AG10803 (cell line): ENCODE data around the gene SCP2D1.
A peak's percentile ranks its signal among the peaks of the same experiment; 100 is the strongest.

Source experiments
- DNase-seq: peaks from one replicate; pipeline ENCODE4 v3.0.0; 2010; ENCODE audit warnings: low read depth
- H3K4me3 ChIP-seq: 2 replicates; pipeline ENCODE4 v1.5.1; 2011; ENCODE audit warnings: mild to moderate bottlenecking, low read length, control low read depth
- TF ChIP-seq, protein P1 (sequence below): conservative IDR thresholded peaks from 2 replicates; pipeline ENCODE4 v1.5.1; 2011; ENCODE audit warnings: mild to moderate bottlenecking, low read length, control low read depth, inconsistent platforms

The SCP2D1 gene

DNA sequence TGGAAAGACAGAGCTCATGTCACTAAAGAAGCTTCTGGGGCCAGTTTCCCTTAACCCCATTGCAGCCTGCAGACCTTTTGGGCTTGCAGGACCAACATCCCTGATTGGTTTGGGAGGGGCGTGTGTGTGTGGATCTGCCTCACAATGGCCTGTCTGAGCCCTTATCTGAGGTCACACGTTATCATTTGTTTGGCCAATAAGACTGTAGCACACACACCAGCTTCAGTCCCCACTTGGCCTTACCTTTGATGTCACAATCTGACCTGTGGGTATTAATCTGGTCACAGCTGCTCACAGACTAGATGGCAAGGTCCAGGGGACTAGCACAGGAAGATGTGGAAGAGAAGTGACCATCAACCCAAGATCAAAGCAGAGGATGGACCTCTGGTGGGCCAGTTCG is at the start of gene SCP2D1:
TSS of gene SCP2D1 (plus strand) at position 301 of the 400 bp plus-strand sequence. CDS start at position 334, 33 bp downstream.
- DNase-seq, result no peak
- no peak within 1 kb of the TSS for H3K4me3 ChIP-seq
- TF ChIP-seq, protein P1, sequence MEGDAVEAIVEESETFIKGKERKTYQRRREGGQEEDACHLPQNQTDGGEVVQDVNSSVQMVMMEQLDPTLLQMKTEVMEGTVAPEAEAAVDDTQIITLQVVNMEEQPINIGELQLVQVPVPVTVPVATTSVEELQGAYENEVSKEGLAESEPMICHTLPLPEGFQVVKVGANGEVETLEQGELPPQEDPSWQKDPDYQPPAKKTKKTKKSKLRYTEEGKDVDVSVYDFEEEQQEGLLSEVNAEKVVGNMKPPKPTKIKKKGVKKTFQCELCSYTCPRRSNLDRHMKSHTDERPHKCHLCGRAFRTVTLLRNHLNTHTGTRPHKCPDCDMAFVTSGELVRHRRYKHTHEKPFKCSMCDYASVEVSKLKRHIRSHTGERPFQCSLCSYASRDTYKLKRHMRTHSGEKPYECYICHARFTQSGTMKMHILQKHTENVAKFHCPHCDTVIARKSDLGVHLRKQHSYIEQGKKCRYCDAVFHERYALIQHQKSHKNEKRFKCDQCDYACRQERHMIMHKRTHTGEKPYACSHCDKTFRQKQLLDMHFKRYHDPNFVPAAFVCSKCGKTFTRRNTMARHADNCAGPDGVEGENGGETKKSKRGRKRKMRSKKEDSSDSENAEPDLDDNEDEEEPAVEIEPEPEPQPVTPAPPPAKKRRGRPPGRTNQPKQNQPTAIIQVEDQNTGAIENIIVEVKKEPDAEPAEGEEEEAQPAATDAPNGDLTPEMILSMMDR, result no peak

DNA sequence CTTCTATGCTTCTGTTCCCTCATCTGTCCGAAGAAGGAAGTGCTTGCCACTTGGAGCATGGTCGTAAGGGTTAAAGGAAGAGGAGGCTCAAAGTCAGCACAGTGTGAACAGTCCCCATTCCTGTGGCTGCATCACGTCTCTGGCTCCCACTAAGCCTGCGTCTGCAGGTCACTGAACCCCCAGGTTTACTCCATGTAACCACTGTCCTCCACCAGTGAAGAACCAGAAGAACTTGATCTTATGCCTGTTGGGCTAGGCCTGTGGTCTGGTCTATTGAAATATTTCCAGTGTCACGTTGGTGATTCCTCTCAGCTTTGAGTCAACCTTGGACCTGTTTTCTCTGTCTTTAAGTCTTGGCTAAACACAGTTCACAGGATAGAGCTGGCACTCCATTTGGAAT is 45.9 kb upstream of the SCP2D1 start:
- H3K4me3 ChIP-seq, result no peak overlapping the region
- TF ChIP-seq, protein P1, result no peak
- no peak for DNase-seq

DNA sequence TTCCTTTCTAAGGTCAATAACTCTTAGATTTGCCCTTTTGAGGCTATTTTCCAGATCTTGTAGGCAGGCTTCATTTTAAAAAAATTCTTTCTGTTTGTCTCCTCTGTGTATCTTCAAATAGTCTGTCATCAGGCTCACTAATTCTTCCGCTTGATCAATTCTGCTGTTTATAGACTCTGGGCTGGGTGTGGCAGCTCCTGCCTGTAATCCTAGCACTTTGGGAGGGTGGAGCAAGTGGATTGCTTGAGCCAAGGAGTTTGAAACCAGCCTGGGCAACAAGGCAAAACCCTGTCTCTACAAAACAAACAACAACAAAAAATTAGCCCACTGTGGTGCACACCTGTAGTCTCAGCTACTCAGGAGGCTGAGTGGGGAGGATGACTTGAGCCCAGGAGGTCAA is 40.0 kb upstream of the SCP2D1 start:
- no peak overlapping the region for H3K4me3 ChIP-seq
- TF ChIP-seq, protein P1, result no peak
- no peak for DNase-seq

DNA sequence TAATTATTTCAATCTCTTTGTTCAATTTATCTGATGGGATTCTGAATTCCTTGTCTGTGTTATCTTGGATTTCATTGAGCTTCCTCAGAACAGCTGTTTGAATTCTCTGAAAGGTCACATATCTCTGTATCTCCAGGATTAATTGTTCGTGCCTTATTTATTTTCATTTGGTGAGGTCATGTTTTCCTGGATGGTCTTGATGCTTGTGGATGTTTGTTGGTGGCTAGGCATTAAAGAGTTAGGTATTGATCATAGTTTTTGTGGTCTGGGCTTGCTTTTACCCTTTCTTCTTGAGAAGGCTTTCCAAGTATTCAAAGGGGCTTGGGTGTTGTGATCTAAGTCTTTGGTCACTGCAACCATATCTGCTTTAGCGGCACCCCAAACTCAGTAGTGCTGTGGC is 39.4 kb upstream of the SCP2D1 start:
- TF ChIP-seq, protein P1, result no peak
- no peak overlapping the region for H3K4me3 ChIP-seq
- no peak for DNase-seq

DNA sequence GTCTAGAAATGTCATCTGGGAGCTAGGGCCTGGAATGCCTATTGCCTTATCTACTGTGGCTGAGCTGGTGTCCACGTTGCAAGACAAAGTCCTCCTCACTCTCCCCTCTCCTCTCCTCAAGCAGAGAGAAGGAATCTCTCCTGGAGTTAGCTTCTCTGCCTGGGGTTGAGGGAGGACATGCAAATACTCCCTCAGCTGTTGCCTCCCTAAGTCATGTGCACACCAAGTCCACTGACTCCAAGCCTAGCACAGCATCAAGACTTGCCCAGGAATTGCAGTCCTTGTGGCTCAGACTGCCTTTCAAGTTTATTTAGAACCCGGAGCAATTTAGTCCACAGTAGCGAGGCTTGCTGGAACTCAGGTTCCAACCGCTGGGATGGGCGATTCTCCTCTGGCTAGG is 38.0 kb upstream of the SCP2D1 start:
- TF ChIP-seq, protein P1, result no peak
- no peak overlapping the region for H3K4me3 ChIP-seq
- no peak for DNase-seq

DNA sequence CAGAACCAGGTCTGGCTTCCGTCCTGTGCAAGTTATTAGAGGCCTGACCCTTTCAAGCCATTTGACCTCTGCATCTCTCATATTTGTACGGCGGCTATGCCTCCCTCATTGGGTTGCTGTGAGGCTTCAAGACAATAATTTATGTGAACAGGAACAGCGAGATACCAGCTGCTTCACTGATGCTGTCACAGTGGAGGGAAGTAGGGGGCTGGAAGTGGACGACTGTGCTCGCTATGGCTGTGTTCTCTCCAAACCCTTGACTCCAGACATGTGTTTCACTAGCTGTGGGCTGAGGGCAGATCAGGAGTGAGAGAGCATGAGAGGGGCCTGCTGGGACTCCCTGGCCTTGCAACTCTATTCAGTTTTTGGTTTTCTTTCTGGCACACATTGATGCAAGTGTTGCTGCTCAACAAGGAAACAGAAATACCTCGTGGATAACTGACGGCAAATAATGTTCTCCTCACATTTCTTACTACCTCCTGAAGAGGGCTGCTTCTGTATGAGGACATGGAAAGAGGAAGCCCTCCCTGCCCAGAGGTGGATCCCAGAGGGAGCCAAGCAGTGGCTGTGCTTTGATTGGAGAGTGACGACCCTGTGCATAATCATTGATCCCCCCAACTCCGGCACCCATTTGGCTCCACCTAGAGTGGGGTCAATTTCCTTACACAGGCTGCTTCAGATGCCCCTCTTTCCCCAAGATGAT is 34.7 kb upstream of the SCP2D1 start:
- no peak overlapping the region for H3K4me3 ChIP-seq
- TF ChIP-seq, protein P1, result no peak
- no peak for DNase-seq

DNA sequence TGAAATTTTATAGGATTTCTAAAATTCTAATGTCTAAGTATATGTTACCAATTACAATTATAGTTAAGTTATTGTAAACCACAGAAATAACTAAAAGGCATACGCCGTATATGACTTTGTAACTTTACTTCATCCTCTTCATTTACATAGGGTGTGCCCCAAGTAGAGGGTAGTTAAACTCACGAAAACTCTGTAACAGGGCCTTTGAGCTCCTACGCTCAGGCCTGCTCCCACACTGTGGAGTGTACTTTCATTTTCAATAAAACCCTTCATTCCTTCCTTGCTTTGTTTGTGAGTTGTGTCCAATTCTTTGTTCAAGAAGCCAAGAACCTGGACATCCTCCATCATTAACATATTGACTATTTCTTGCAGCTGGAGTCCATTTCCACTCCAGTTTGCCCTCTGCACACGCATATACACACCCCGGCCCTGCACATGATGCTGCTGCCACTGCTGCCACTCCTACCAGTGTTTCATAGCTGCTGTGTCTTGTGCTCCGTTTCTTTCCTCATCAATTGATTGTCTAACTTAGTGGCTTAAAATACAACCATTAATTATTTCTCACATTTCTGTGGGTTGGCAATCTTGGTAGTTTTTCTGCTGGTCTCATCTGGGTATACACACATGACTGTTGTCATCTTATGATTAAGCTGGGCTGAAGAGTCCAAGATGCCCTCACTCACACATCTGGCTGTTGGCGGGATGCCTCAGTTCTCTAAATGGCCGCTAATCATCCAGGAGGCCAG is 33.0 kb upstream of the SCP2D1 start:
- H3K4me3 ChIP-seq, result peak overlapping the region; percentile 13; the same call in 1 of the 2 replicates
- TF ChIP-seq, protein P1, result no peak
- DNase-seq, result peak; percentile 42
